Superior temporal gyrus (tissue), 1 donor: ENCODE results near the gene LAMA5.
A peak's percentile ranks its signal among the peaks of the same experiment; 100 is the strongest.

ENCODE experiments used
- DNase-seq: peaks from one replicate; pipeline ENCODE4 v3.0.0-alpha.2; 2016; ENCODE audit errors: extremely low spot score

The LAMA5 gene

DNA sequence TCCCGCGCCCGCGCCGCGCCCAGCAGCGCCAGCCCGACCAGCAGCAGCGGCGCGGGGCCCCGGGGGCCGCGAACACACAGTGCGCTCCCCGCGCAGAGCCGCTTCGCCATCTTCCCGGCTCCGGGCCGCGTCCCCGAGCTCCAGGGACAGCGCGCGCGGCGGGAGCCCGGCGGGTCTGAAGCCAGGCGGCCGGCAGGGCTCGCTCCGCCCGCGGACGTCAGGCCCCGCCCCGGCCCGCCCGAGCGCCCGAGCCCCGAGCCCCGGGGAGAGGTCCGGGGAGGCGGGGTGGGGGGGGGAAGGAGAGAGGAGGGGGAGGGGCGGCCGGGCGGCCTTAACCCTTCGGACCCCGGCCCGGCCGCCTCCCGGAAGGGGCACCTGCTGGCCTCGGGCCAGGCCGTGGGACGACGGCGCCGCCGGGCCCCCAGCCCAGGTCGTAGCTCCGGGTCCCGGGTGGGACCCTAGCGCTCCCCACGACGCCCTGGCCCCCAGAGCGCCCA lies at the start of gene LAMA5:
Gene LAMA5, minus strand, starts transcription at position 177 of the 497 bp plus-strand sequence. Its CDS starts 67 bp downstream, at position 110.
- no peak for DNase-seq

GRCh38 chr20:62415354-62416111 lies 48.4 kb upstream of the LAMA5 start:
- DNase-seq, result no peak

- no peak for DNase-seq
These were observed 46.9 kb upstream of the LAMA5 start for GRCh38 chr20:62413896-62414481.

- DNase-seq, result no peak
These were observed 46.0 kb upstream of the LAMA5 start for GRCh38 chr20:62413025-62413570.

- no peak for DNase-seq
These were observed 45.3 kb upstream of the LAMA5 start for GRCh38 chr20:62412194-62413024.

DNA sequence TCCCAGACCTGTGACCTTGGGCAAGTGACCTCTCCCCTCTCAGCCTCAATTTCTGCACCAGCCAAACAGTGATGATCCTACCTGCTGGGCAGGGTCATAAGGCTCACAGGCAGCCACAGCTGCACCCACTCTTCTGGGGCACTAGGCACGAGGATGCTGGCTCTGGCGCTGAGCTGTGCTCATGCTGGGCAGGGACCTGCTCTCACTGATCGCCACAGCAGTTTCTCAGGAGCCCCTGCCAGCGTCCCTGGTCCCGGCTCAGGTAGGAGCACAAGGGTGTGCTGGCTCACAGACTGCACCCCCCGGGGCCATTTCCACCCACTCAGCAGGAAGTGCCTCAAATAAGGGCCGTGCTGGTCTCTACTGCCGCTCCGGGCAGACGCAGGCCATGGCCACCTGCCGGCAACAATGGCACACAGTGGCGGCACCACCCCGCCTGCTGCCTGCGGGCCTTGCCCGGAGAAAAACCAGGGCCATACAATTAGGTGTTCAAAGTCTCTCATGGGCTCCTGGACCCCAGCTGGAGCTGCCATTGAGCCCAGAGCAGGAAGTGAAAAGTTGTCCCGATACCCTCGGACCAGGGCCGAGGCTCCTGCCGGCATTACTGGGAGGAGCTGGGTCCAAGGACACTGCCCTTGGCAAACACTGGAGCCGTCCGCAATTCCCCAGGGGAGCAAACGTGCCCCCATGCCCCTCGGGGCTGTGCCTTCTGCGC lies 44.5 kb upstream of the LAMA5 start:
- DNase-seq, result no peak

- DNase-seq, result no peak
These were observed 43.8 kb upstream of the LAMA5 start for GRCh38 chr20:62410746-62411478.

GRCh38 chr20:62409931-62410745 lies 43.0 kb upstream of the LAMA5 start:
- no peak for DNase-seq

GRCh38 chr20:62409086-62409853 lies 42.2 kb upstream of the LAMA5 start:
- DNase-seq, result no peak

- no peak for DNase-seq
These were observed 41.5 kb upstream of the LAMA5 start for GRCh38 chr20:62408640-62409039.

DNA sequence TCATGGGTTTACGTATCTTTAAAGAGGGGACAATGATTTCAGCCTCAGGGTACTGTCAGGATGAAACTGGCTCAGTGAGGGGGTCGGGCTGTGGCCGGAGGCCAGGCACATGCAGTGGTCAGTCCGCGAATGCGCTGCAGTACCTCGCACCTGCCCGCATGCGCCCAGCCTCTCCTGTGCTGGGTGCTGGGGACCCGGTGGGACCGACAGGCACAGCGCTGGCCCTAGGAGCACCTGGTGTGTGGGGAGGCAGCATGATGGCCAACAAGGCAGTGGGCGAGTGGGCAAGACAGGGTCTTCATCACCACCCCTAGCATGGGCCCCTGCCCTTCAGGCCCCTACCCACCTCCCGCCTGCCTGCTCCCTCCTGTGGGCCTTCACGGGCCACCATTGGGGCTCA lies 40.9 kb upstream of the LAMA5 start:
- no peak for DNase-seq

GRCh38 chr20:62407221-62407992 lies 40.3 kb upstream of the LAMA5 start, which contains the start of gene CABLES2:
Gene CABLES2 (minus strand): TSS chr20:62407285. CDS start chr20:62407276, 9 bp downstream.
- peak; percentile 92 for DNase-seq

DNA sequence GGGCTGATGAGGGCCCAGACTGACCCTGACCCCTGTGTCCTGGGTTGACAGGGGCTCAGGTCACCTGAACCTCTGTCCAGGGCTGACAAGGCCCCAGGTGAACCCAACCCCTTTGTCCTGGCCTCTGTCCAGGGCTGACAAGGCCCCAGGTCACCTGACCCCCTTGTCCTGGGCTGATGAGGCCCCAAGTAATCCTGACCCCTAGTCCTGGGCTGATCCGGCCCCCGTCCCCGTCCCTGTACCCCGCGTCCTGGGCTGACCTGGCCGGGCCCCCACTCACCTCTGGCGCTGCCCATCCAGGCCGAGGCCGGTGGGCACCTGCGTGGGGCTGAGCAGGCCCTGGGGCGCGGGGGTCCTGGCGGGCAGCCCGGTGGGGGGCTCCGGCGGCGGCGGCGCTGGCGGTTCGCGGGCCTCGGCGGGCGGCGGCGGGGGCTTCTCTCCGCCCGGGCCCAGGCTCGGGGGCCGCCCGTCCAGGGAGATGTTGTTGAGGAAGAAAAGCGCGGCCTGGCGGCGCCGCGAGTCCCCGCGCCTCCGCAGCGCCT lies 39.6 kb upstream of the LAMA5 start:
- DNase-seq, result no peak

DNA sequence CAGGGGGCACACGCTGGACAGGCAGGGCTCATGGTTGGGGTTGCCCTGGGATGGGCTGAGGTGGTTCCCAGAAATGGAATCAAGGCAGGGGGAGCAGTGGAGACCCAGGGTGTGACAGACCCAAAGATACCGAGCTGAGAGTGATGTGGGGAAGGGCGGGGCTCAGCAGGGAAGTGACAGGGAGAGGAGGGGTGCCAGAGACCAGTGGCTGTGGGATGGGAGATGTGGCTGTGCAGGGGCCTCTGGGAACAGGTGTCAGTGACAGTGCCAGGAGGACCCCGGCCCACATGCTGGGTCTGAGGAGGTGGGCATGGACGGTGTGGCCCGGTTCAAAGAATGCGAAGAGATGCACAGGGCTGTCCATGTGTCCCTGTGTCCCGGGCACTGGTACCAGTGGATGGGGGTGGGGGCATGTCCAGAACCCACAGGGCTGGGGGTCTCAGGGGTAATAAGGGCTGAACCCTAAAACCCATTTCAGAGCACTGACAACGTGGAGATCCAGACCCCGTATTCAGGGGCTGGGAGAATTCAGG lies 38.9 kb upstream of the LAMA5 start:
- no peak for DNase-seq

DNA sequence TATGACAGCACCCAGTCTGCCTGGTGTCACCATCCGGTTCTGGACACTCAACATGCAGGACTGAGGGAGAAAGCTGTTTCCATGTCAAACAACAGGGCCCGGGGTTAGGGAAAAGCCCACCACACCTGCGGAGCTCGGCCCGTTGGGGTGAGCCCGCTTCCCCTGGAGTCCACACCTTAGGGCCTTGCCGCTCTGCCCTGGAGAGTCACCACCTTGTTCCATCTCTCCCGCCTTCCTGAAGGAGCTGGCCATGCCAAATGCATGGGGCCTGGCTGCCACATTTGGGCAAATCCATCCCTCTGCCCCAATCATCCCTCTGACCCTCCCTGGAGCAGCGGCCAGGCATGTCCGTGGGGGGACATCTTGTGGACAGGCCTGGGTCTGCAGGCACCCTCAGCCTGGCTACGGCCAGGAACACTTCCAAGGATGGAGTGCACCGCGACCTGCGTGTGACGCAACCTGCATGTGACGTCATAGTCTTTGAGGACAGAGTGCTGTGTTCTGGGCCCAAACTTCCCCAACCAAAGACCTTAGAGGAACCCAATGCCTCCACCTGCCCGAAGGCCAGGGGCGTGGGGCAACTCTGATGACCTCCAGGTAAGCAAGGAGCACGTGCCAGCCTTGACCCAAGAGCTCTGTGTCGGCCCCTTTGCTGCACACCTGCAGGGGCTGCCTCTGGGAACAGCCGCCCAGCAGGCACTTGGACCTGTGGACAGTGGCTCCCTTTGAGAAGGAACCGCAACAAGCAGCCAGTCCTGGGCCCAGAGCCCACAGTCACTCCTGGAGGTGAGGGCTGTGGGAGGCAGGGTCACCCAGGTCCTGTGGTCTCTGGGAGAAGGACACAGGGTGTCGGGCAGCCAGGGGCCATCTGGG lies 38.2 kb upstream of the LAMA5 start:
- no peak for DNase-seq

- no peak for DNase-seq
These were observed 37.6 kb upstream of the LAMA5 start for GRCh38 chr20:62404761-62405107.
